Measurements from ENCODE around the gene MIDN.

MIDN gene

DNA sequence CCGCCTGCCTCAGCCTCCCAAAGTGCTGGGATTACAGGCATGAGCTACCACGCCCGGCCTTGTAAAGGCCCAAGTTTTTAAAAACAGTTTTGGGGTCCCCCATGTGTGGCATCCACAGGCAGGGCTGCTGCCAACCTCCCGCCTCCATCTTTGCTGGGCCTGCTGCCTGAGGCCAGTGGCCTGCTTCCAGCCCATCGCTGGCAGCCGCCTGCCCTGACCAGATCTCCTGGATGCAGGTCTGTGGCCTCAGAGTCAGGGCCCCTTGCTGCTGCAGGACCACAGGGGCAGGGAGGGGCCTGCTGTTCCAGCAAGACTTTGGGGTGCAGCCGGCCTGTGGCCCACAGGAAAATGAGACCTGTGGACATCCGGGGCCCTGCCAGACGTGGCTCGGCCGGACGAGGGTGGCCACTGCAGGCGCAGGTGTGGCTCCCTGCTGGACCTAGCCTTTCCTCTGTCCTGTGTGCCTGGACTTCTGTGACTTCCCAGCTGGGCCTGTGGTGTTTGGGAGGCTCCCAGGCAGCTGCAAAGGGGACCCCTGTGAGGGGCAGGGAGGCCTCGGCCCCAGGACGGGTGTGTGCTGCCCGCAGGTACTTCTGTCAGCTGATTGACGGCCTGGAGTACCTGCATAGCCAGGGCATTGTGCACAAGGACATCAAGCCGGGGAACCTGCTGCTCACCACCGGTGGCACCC lies 28.5 kb upstream of the MIDN start:
- Histone ChIP-seq H3K4me1 (ENCODE audit: control insufficient read depth, low read depth, low read length) (no peaks in the 10 kb centered on the region), H3K23ac (ENCODE audit: low read length) (no peak overlapping the region), H3K4me2 (ENCODE audit: low read length) (no peak overlapping the region), H3K79me1 (ENCODE audit: low read length) (peaks cover 15% of the 10 kb centered on the region), H3K18ac (ENCODE audit: low read length) (no peak overlapping the region), H2BK5ac (ENCODE audit: low read length) (no peak overlapping the region), H3K27me3 (ENCODE audit: insufficient read depth, low read length, poor library complexity) (no peaks in the 10 kb centered on the region), H3K27ac (ENCODE audit: low read depth, low read length) (no peak overlapping the region), H3K4ac (ENCODE audit: low read depth, low read length) (no peak overlapping the region), H2BK15ac (replicated peaks; ENCODE audit: low read depth) (no peak overlapping the region), H3K9ac (ENCODE audit: low read length) (no peak overlapping the region), H4K5ac (ENCODE audit: low read length) (no peak overlapping the region), H2BK120ac (ENCODE audit: low read depth, low read length) (no peak overlapping the region), H3K56ac (ENCODE audit: low read length) (no peak overlapping the region), H3K79me2 (ENCODE audit: control insufficient read depth, insufficient read depth, low read length) (peaks cover 23% of the 10 kb centered on the region), H3K36me3 (ENCODE audit: control insufficient read depth, insufficient read depth, low read length) (no peaks in the 10 kb centered on the region), H3K4me3 (ENCODE audit: low read length) (no peak overlapping the region), H2AK5ac (ENCODE audit: low read length) (no peak overlapping the region), H4K8ac (ENCODE audit: low read depth, low read length) (no peak overlapping the region)
- no CpG with 5 or more reads among the region's 19 CpGs for WGBS (ENCODE audit: extremely low coverage, insufficient coverage, low lambda C conversion rate)
- DNase-seq: no peak

DNA sequence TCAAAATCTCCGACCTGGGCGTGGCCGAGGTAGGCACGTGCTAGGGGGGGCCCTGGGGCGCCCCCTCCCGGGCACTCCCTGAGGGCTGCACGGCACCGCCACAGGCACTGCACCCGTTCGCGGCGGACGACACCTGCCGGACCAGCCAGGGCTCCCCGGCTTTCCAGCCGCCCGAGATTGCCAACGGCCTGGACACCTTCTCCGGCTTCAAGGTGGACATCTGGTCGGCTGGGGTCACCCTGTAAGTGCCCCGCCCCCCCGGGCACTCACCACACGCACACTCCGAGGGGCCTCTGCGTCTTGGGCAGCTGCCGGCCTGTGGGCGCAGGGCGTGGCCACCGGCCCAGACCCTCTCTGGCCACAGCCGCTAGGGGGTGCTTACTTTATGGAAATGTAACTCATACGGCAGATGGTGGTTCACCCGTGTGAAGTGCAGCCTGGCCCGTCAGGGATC lies 27.9 kb upstream of the MIDN start:
- no peak overlapping the region for H3K4ac ChIP-seq (ENCODE audit: low read depth, low read length)
- DNase-seq: no peak
- peaks cover 17% of the 10 kb centered on the region for H3K79me2 ChIP-seq (ENCODE audit: control insufficient read depth, insufficient read depth, low read length)
- H2AK5ac ChIP-seq (ENCODE audit: low read length): no peak overlapping the region
- no peak overlapping the region for H3K56ac ChIP-seq (ENCODE audit: low read length)
- no peaks in the 10 kb centered on the region for H3K36me3 ChIP-seq (ENCODE audit: control insufficient read depth, insufficient read depth, low read length)
- H4K5ac ChIP-seq (ENCODE audit: low read length): no peak overlapping the region
- H3K9ac ChIP-seq (ENCODE audit: low read length): no peak overlapping the region
- H4K8ac ChIP-seq (ENCODE audit: low read depth, low read length): no peak overlapping the region
- H3K4me2 ChIP-seq (ENCODE audit: low read length): no peak overlapping the region
- WGBS (ENCODE audit: extremely low coverage, insufficient coverage, low lambda C conversion rate): no CpG with 5 or more reads among the region's 33 CpGs
- no peak overlapping the region for H3K18ac ChIP-seq (ENCODE audit: low read length)
- no peak overlapping the region for H2BK5ac ChIP-seq (ENCODE audit: low read length)
- no peak overlapping the region for H3K4me3 ChIP-seq (ENCODE audit: low read length)
- no peak overlapping the region for H3K23ac ChIP-seq (ENCODE audit: low read length)
- H2BK15ac ChIP-seq (replicated peaks; ENCODE audit: low read depth): no peak overlapping the region
- peaks cover 12% of the 10 kb centered on the region for H3K79me1 ChIP-seq (ENCODE audit: low read length)
- H3K4me1 ChIP-seq (ENCODE audit: control insufficient read depth, low read depth, low read length): no peaks in the 10 kb centered on the region
- no peak overlapping the region for H3K27ac ChIP-seq (ENCODE audit: low read depth, low read length)
- H2BK120ac ChIP-seq (ENCODE audit: low read depth, low read length): no peak overlapping the region
- H3K27me3 ChIP-seq (ENCODE audit: insufficient read depth, low read length, poor library complexity): no peaks in the 10 kb centered on the region

DNA sequence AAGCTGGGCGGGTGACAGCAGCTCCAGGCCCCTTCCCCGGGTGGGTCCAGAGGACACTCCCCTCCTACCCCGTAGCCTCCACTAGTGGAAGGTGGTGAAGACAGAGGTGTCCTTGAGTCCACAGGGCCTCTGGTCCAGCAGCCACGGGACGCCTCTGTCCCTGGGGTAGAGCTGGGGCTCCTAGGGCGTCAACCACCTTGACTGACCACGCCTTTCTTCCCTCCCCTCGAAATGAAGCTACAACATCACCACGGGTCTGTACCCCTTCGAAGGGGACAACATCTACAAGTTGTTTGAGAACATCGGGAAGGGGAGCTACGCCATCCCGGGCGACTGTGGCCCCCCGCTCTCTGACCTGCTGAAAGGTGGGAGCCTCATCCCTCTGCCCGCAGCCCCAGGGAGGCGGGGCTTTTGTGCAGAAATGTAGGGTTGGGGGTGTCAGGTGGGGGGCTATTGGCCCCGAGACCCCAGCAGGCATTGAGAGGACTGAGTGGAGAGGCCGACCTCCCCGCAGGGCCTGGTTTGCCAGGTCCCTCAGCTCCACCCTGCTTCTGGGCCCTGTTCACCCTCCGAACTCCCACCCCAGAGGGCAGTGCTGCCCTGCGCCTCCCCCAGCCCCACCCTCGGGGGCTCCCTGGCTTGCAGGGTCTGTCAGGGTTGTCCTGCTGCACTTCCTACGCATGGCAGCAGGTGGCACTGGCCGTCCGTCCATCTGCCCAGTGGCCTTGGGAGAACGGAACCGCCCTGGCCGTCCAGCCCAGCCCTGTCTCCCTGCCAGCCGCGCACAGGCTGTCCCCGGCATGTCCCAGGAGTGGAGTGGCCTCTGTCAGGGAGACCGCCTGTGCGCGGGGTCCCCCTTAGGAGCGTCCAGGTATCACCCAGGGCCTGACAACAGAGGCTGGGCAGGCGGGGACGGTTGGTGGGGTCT lies 27.1 kb upstream of the MIDN start:
- no peak overlapping the region for H3K9ac ChIP-seq (ENCODE audit: low read length)
- no peak overlapping the region for H2AK5ac ChIP-seq (ENCODE audit: low read length)
- H3K79me1 ChIP-seq (ENCODE audit: low read length): peaks cover 10% of the 10 kb centered on the region
- no peaks in the 10 kb centered on the region for H3K27me3 ChIP-seq (ENCODE audit: insufficient read depth, low read length, poor library complexity)
- whole genome bisulfite sequencing (ENCODE audit: extremely low coverage, insufficient coverage, low lambda C conversion rate): no CpG with 5 or more reads among the region's 38 CpGs
- no peak overlapping the region for H3K56ac ChIP-seq (ENCODE audit: low read length)
- H3K18ac ChIP-seq (ENCODE audit: low read length): no peak overlapping the region
- H3K4me2 ChIP-seq (ENCODE audit: low read length): no peak overlapping the region
- no peak overlapping the region for H3K4me3 ChIP-seq (ENCODE audit: low read length)
- H3K4me1 ChIP-seq (ENCODE audit: control insufficient read depth, low read depth, low read length): no peaks in the 10 kb centered on the region
- no peak overlapping the region for H4K8ac ChIP-seq (ENCODE audit: low read depth, low read length)
- H2BK15ac ChIP-seq (replicated peaks; ENCODE audit: low read depth): no peak overlapping the region
- no peak for DNase-seq
- no peak overlapping the region for H3K27ac ChIP-seq (ENCODE audit: low read depth, low read length)
- no peak overlapping the region for H2BK120ac ChIP-seq (ENCODE audit: low read depth, low read length)
- H3K4ac ChIP-seq (ENCODE audit: low read depth, low read length): no peak overlapping the region
- H3K36me3 ChIP-seq (ENCODE audit: control insufficient read depth, insufficient read depth, low read length): no peaks in the 10 kb centered on the region
- H2BK5ac ChIP-seq (ENCODE audit: low read length): no peak overlapping the region
- no peak overlapping the region for H3K23ac ChIP-seq (ENCODE audit: low read length)
- peaks cover 14% of the 10 kb centered on the region for H3K79me2 ChIP-seq (ENCODE audit: control insufficient read depth, insufficient read depth, low read length)
- no peak overlapping the region for H4K5ac ChIP-seq (ENCODE audit: low read length)

DNA sequence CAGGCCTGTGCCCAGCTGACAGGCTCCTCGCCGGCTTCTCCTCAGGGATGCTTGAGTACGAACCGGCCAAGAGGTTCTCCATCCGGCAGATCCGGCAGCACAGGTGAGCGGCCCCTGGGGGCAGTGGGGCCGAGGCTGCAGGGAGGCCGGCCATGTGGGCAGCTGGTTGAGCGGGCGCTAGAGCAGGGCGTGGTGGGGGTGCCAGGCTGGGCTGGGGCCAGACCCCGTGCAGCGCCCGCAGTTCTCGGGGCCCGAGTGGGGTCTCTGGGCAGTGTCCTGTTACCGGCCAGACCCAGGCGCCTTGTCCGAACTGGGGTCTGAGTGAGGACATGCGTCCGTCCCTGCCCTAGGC lies 26.5 kb upstream of the MIDN start:
- no peak for DNase-seq
- H3K27me3 ChIP-seq (ENCODE audit: insufficient read depth, low read length, poor library complexity): no peaks in the 10 kb centered on the region
- no peak overlapping the region for H3K4ac ChIP-seq (ENCODE audit: low read depth, low read length)
- H3K36me3 ChIP-seq (ENCODE audit: control insufficient read depth, insufficient read depth, low read length): no peaks in the 10 kb centered on the region
- H3K23ac ChIP-seq (ENCODE audit: low read length): no peak overlapping the region
- no peak overlapping the region for H3K18ac ChIP-seq (ENCODE audit: low read length)
- no peak overlapping the region for H2BK15ac ChIP-seq (replicated peaks; ENCODE audit: low read depth)
- H2BK5ac ChIP-seq (ENCODE audit: low read length): no peak overlapping the region
- no peaks in the 10 kb centered on the region for H3K4me1 ChIP-seq (ENCODE audit: control insufficient read depth, low read depth, low read length)
- H3K79me2 ChIP-seq (ENCODE audit: control insufficient read depth, insufficient read depth, low read length): peaks cover 8% of the 10 kb centered on the region
- H2AK5ac ChIP-seq (ENCODE audit: low read length): no peak overlapping the region
- no peak overlapping the region for H4K8ac ChIP-seq (ENCODE audit: low read depth, low read length)
- H3K56ac ChIP-seq (ENCODE audit: low read length): no peak overlapping the region
- WGBS (ENCODE audit: extremely low coverage, insufficient coverage, low lambda C conversion rate): no CpG with 5 or more reads among the region's 22 CpGs
- no peak overlapping the region for H3K27ac ChIP-seq (ENCODE audit: low read depth, low read length)
- H3K9ac ChIP-seq (ENCODE audit: low read length): no peak overlapping the region
- H2BK120ac ChIP-seq (ENCODE audit: low read depth, low read length): no peak overlapping the region
- peaks cover 9% of the 10 kb centered on the region for H3K79me1 ChIP-seq (ENCODE audit: low read length)
- no peak overlapping the region for H3K4me2 ChIP-seq (ENCODE audit: low read length)
- H4K5ac ChIP-seq (ENCODE audit: low read length): no peak overlapping the region
- H3K4me3 ChIP-seq (ENCODE audit: low read length): no peak overlapping the region

DNA sequence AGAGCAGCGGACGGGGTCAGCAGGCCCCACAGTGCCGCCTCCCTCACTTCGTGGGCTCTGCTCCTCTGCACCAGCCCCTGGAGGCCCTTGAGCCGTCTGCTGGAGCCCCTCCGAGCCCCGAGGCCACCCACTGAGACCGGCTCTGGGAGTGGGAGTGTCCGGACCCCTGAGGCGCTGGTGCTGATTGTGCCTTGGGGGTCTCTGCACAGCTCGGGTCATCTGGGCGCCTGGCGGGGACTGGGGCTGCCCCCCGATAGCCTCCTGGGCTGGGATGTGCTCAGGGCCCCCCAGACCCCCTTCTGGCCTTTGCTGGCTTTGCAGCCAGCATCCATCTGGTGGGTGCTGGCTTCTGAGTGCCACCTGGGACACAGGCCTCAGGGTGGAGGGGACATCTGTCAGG lies 26.0 kb upstream of the MIDN start:
- no peaks in the 10 kb centered on the region for H3K4me1 ChIP-seq (ENCODE audit: control insufficient read depth, low read depth, low read length)
- H3K36me3 ChIP-seq (ENCODE audit: control insufficient read depth, insufficient read depth, low read length): no peaks in the 10 kb centered on the region
- no CpG with 5 or more reads among the region's 14 CpGs for WGBS (ENCODE audit: extremely low coverage, insufficient coverage, low lambda C conversion rate)

More for the DNA sequence above, 26.0 kb upstream of the MIDN start:
- no peak overlapping the region for H2BK5ac ChIP-seq (ENCODE audit: low read length)
- no peak overlapping the region for H3K56ac ChIP-seq (ENCODE audit: low read length)
- no peak overlapping the region for H3K4ac ChIP-seq (ENCODE audit: low read depth, low read length)
- H3K23ac ChIP-seq (ENCODE audit: low read length): no peak overlapping the region
- H2BK15ac ChIP-seq (replicated peaks; ENCODE audit: low read depth): no peak overlapping the region
- peaks cover 7% of the 10 kb centered on the region for H3K79me2 ChIP-seq (ENCODE audit: control insufficient read depth, insufficient read depth, low read length)
- H4K8ac ChIP-seq (ENCODE audit: low read depth, low read length): no peak overlapping the region
- H3K4me2 ChIP-seq (ENCODE audit: low read length): no peak overlapping the region
- no peak for DNase-seq
- H2BK120ac ChIP-seq (ENCODE audit: low read depth, low read length): no peak overlapping the region
- H4K5ac ChIP-seq (ENCODE audit: low read length): no peak overlapping the region
- H3K18ac ChIP-seq (ENCODE audit: low read length): no peak overlapping the region
- H2AK5ac ChIP-seq (ENCODE audit: low read length): no peak overlapping the region
- H3K27me3 ChIP-seq (ENCODE audit: insufficient read depth, low read length, poor library complexity): no peaks in the 10 kb centered on the region
- H3K4me3 ChIP-seq (ENCODE audit: low read length): no peak overlapping the region
- no peak overlapping the region for H3K27ac ChIP-seq (ENCODE audit: low read depth, low read length)
- H3K79me1 ChIP-seq (ENCODE audit: low read length): peaks cover 8% of the 10 kb centered on the region
- H3K9ac ChIP-seq (ENCODE audit: low read length): no peak overlapping the region

All from mesendoderm (in vitro differentiated cells).